ENCODE measurements around the gene LMF1. TPM values are rescaled to one million over a fixed set of nuclear protein-coding genes. Genes with fewer than 3 reads are reported as not detected.

The LMF1 gene
- total RNA-seq, 2 donors from 2014 or later, result 16.4 to 21.8 TPM

DNA sequence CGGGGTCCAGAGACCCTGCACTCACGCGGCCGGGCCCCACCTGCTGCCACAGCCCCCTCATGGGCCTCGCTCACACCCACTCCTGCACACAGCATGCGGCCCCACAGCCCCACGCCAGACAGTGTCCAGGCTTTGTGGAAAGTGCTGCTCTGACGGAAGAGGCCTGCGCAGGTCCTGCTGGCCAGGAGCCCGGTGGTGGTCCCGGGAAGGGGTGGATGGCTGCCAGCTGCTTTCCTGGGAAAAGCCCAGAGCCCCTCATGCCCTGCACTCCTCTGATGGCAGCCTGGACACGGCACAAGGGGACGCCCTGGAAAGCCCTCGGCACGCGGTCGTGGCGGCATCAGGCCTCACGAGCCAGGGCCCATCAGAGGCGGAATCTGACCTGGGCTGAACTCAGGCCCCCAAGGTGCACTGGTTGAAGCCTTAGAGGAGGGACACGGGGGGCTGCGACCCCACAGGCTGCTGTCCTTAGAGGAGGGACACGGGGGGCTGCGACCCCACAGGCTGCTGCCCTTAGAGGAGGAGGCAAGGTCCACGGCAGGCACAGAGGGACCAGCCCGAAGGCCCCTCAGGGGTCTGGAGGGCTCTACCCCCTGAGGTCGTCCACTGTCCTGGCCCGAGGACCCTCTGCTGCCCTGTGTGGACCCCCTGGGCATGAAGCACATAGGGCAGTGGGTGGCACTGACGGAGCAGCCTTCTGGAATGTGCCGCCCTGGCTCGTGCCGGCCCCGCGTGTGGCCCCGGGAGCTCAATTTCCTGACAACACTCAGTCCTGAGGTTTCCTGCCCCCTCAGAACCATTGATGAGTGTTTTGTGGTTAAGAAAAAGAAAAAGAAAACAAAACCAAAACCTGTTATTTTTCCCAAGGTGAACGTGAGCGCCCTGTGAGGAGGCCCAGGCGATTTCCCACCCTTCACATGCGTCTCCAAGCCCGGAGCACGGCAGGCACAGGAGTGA lies 32.9 kb upstream of the LMF1 start:
- intact Hi-C loops (cut with DNase I), result no loop called here
- no peak for DNase-seq (ENCODE audit: low spot score)

DNA sequence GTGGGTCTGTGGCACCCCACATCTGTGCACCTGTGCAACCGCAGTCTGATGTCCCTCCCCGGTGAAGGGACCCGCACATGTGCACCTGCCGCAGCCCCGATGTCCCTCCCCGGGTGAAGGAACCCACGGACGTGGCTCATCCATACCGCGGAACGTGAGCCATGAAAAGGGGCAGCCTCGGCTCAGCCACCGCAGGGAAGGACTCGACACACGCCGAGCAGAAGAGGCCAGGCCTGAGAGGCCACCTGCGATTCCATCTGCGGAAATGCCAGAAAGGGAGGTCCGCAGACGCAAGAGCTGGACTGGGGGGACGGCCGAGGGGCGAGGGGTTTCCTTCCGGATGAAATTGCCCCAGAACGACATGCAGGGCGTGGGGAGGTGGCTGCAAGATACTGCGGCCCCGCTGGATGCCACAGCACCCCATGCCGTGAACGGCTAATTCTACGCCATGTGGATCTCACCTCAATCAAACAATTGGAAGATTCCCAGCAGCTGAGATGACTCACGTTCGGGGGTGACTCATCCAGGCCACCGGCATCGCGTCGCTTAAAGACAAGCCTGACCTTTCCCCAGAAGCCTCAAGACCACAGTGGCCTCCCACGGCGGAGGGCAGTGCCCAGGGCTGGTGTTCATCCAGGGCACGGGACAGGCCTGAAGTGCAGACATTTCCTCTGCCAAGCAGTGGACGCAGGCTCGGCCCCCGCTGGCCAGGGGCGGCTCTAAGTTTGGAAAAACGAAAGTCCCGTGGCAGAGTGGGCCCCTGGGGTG lies 31.8 kb upstream of the LMF1 start:
- no peak for DNase-seq (ENCODE audit: low spot score)
- intact Hi-C loops (cut with DNase I), result loop anchor here in 1 of 2 donors (1.0 kb wide), 1 partner anchor 298 kb away; no protein-coding TSS in a partner anchor

DNA sequence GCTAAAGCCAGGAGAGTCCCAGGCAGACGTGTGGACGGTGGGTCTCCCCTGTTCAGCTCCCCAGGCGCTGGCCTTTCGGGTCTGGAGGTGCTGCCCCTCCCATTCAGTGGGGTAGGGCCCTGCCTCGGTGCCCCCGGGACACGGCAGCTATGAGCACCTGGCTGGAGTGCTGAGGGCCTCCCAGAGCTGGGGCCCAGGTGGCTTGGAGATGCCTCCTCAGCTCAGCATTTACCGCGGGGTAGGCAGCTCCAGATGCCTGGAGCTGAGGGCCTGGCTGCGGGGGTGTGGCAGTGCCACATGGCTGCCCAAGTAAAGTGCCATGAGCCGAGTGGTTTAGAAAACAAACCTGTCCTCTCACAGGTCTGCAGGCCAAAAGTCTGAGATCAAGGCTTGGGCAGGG lies 30.3 kb upstream of the LMF1 start:
- DNase-seq (ENCODE audit: low spot score), result no peak
- intact Hi-C loops (cut with DNase I), result no loop called here

DNA sequence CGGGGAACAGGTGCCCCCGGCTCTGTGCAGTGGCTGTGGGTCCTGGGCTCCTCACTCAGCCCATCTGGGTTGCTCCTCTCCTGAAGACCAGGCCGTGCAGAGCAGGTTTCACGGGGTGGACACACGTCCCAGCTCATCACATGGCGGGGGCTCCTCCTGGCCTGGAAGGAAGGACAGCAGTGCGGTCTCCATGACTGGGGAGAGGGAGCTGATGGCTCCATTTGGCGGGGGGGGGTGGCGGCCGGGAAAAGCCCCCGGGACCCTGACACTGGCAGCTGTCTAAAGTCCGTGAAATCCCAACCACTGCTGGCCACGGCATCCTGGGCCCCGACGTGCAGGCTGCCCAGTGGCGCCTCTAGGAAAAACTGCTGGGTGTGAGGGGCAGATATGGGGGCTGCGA lies 29.8 kb upstream of the LMF1 start:
- intact Hi-C loops (cut with DNase I), result no loop called here
- no peak for DNase-seq (ENCODE audit: low spot score)

DNA sequence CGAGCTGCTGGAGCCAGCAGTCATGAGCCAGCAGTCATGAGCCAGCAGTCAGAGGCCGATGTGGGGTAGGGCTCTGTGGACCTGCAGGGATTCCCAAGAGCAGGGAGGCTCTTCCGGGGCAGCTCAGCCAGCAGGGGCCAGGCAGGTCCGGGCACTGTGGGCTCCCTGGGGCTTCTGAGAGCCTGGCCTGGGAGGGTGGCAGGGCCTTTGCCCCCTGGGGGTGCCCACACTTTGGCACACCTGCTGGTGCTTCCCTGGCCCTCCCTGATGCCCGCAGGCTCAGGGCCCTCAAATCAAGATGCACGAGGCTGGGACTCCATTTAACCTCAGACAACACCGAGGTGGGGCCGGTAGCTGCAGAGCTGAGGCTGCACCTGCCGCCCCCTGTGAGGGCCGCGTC lies 28.9 kb upstream of the LMF1 start:
- intact Hi-C loops (cut with DNase I), result no loop called here
- no peak for DNase-seq (ENCODE audit: low spot score)

DNA sequence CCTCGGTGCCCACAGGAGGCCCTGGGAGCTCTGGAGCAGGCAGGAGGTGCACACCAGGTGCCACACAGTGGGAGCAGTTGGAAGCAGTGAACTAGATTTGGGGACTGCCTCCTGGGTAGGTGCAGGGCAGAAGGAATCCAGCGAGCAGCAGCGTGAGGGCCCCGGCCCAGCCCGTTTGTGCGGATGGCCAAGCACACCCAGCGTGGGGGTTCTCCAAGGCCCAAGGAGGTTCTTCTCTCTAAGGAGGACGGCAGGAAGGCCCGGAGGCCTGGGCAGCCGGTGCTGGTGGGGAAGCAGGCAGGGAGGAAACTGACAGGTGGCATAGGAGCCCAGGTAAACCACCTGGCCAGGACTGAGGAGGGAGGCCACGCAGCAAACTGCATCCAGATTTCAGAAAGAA lies 27.8 kb upstream of the LMF1 start:
- DNase-seq (ENCODE audit: low spot score), result no peak
- intact Hi-C loops (cut with DNase I), result no loop called here

DNA sequence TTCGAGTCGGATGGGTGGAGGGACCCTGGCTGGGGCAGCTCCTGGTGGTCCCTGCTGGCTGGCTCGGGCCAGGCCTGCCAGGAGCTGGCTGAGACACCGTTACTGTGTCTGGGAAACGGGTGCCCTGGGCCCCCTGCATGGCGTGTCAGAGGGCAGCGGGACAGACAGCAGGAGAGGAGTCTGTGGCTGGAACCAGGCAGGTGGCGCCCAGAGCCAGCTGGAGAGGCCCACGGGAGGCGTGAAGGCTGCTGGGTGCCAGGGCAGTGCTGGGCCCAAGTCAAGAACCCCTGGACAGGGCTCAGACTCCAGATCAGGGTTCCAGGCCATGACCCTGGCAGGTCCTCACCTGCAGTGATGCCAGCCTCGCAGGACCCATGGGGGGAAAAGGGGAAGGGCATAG lies 27.4 kb upstream of the LMF1 start:
- DNase-seq (ENCODE audit: low spot score), result no peak
- intact Hi-C loops (cut with DNase I), result no loop called here

DNA sequence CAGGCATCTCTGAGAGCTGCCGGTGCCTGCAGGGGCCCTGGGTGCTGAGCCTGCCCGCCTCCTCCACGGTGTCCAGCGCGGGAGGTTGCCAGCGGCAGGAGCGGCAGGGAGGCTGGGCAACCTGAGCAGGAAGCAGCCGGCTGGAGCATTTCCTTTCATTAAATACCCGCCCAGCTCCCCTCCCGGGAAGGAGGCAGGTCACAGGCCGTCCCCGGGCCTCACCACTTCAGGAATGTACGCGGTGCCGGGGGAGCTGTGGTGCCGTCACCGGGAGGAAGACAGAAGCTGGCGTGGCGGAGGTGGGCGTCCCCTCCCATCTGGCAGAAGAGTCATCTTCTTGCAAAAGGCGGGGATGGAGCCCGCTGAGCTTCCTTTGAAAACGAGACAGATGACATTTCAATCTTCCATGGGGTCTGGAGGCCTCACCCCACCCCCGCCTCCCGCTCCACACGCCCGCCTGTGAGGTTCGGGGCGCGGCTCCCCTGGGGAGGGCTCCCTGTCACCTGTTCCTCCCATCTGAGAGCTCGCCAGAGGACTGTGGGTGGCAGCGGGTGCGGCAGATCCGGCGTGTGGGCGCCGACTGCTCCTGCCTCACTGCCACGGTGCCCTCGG lies 26.8 kb upstream of the LMF1 start:
- intact Hi-C loops (cut with DNase I), result no loop called here
- no peak for DNase-seq (ENCODE audit: low spot score)

DNA sequence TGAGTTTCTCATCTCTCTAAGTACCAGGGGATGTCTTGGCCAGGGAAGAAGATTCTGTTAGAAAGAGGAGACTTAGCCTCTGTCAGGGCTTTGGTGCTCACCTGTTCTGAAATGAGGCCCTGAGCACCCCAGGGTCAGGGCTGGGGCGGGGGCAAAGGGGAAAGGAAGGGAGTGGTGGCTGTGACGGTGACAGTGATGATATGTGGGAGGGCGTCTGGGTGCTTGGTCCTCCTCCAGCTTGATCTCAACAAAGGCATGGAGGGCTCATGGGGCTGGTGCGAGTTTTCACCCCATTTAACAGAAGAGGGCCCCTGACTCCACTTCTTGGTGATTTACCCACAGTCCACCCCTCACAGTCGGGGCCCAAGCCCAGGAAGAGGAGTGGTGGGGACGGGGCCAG lies 25.9 kb upstream of the LMF1 start:
- intact Hi-C loops (cut with DNase I), result no loop called here
- DNase-seq (ENCODE audit: low spot score), result no peak

DNA sequence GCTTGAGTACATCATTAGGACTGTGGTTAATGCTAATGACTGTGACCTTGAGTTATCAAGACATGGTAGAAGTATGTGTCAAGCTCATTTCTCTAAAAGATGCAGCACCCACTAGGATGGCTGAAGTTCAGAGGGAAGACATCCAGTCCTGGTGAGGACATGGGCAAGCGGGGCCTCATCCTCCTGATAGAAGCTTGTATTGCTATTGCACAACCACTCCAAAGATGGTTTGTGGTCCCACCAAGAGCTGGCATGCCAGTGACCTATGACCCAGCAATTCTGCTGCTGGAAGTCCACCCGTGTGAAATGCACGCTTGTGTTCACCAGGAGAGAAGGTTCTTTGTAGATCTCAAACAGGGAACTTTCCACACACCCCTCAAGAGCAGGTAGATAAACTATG lies 25.0 kb upstream of the LMF1 start:
- intact Hi-C loops (cut with DNase I), result no loop called here
- no peak for DNase-seq (ENCODE audit: low spot score)

DNA sequence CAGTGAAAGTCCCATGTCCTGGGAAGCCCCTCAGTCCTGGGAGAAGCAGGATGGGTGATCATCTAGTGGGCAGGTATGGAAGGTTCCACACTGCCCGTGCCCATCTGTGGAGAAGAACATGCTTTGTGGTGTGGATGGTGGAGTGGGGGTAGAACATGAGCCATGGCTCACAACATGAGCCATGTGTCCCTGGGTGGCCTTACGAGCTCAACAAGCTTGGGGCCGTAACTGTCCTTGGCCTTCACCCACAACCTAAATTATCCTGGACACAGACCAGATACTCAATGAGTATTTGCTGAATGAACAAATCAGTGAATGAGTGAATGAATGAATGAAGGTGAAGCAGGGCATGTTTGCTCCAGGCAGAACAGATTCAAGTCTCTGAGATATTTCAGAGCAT lies 24.3 kb upstream of the LMF1 start:
- intact Hi-C loops (cut with DNase I), result no loop called here
- no peak for DNase-seq (ENCODE audit: low spot score)

DNA sequence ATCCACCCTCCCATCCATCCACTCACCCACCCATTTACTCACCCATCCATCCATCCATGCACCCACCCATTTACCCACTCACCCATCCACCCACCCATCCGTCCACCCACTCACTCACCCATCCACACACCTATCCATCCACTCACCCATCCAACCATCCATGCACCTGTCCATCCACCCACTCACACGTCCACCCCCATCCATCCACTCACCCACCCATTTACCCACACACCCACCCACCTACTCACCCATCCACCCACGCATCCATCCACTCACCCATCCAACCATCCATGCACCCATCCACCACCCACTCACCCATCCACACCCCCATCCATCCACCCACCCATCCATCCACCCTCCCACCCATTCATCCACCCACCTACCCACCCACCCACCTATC lies 22.9 kb upstream of the LMF1 start:
- intact Hi-C loops (cut with DNase I), result no loop called here

DNA sequence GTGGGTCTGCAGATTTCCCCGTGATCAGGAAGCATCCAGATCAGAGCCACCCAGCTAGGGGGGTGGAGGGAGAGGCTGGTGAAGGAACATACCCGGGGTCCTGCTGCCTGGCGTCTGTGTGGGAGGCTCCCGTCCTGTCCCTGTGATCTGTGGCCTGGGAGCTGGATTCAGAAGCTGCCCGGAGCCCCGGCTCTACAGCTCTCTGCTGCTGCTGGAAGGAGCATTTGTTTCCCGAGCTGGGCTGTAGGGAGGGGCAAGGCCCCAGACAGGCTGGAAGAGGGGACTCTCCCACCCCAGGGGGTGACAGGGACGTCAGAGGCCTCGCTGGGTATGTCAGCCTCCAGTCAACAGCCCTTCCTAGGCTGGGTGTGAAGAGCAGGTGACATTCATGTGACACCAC lies 21.0 kb upstream of the LMF1 start:
- intact Hi-C loops (cut with DNase I), result no loop called here
- DNase-seq (ENCODE audit: low spot score), result no peak

More for the DNA sequence above, 22.9 kb upstream of the LMF1 start:
- DNase-seq (ENCODE audit: low spot score), result no peak

DNA sequence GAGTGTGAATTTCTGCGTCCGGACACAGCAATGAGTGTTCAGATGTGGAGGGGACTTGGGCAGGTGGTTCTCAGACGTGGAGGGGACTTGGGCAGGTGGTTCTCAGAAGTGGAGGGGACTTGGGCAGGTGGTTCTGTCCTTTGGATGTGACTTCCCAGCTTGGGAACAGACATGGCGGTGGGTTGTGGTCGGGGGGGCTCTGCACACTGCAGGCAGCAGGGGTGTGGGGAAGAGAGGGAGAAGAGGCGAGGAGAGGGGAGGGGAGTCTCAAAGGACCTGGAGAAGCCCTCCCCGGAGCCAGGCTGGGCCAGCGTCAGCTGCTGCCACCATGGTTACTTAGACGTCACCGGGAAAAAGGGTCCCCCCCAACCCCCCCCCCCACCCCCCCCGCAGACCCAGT lies 20.6 kb upstream of the LMF1 start:
- no peak for DNase-seq (ENCODE audit: low spot score)
- intact Hi-C loops (cut with DNase I), result no loop called here

DNA sequence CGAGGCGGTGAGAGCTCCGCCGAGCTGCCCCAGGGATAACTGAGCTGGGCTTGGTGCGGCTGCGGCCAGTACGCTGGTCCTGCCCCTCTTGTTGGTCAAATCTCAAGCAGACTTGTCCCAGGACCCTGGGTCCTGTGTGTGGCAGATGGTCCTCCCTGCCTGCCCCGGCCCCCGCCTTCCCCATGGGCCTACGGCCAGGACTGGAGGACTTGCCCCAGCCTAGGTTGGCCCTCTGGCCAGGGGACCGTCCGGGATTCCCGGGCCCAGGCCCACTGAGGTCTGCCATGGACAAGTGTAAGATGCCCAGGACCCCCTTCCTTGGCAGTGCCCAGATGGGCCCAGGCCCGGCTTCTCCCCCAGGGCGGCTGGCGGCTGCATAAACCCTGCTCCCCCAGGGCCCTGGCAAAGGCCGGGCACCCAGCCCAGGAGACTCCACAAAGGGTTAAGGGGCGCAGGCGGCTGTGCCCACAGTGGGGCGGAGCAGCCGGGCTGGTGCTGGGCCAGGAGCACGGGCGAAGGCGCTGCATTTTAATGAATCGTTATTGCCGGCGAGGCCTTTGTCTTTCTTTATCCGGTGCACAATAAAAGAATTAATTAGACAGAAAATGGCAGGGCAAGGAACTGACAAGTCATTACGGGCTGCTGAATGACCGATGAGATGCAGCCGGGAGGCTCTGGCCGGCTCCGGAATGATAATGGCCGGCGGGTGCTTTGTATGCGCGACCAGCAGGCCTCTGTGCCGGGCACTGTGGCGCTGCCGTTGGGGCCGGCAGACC lies 19.9 kb upstream of the LMF1 start:
- intact Hi-C loops (cut with DNase I), result no loop called here
- DNase-seq (ENCODE audit: low spot score), result no peak

DNA sequence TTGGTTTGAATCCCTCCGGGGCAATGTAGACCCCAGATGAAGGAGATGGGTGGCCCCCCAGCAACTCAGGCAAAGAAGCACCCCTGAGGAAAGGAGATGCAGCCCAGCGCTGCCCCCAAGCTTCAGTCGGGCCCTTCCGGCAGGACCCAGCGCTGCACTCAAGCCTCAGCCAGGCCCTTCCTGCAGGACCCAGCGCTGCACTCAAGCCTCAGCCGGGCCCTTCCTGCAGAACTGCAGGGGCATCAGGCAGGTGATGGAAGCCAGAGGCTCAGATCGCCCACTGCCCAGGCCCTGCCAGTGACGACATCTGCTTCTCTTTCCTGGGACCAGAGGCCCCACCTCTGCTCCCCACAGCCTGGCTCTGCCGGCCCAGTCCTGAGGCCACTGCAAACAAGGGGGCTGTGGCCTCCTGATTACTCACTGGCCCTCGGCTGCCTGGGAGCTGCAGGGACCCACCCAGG lies 18.6 kb upstream of the LMF1 start:
- DNase-seq (ENCODE audit: low spot score), result no peak
- intact Hi-C loops (cut with DNase I), result no loop called here

DNA sequence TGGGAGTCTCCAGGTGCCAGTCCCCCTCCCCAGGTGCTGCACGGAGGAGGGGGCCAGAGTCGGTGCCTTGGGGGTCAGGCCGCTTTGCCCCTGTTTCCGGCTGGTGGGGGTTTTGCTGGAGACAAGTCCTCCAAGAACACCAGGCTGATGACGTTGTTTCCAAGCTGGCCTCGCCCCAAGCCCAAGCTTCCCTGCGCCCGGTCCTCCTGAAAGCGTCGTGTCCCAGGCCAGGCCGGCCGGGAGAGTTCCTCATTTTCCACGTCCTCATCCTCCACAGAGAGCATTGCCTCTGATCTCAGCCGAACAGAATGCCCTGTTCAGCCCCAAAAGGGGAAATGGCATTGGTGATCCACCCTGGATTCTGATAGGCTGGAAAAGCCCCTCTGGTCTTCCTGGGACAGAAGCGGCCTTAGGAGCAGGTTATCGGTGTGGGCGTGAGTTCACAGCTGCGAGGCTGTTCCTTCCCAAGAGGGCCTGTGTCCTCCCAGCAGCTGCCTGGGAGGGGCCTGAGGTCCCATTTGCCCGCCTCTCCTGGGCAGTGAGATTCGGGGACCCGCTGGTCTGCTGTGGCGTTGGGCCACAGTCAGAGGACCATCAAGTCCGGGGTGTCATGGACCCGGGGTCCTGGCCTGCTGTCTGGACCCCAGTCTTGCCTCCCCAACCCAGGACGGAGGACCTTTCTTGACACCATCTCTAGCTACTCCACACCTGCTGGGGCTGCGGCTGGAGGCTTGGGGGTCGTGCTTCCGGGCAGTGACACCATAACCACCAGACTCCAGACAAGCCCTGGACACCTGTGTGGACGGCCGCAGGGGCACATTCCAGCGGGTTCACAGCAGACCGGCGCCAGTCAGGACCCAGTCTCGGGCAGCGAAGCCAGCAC lies 17.9 kb upstream of the LMF1 start:
- intact Hi-C loops (cut with DNase I), result no loop called here
- no peak for DNase-seq (ENCODE audit: low spot score)

DNA sequence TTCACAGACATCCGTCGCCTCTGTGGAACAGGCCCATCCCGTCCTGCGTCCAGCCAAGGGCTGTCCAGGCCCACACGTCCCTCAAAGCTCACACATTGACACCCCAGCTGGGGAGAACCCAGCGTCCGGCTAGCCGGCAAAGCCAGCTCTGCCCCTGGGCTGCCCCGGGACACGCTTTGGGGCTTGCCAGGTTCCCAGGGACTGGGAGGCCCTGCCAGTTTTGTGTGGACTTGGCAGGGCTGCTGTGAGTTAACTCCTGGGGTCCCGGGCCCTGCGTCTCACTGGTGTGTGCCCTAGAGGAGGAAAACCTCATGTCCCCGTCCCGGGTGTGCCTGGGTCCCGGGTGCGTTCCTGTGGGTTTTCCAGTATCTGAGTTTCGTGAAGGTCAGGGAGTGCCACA lies 17.1 kb upstream of the LMF1 start:
- intact Hi-C loops (cut with DNase I), result no loop called here
- no peak for DNase-seq (ENCODE audit: low spot score)
